HG03575 (cell line): Measurements from ENCODE around the gene PCSK5.
"Not testable (repeated sequence)": the region's sequence is repeated elsewhere in the genome, so short reads cannot be mapped to it uniquely, and the experiment has no call there.

Experiments
- ATAC-seq: cut with Tn5 transposase; IDR thresholded peaks from one replicate; pipeline ENCODE4 v1.9.1; 2021; ENCODE audit not compliant: unreplicated experiment, insufficient number of reproducible peaks, low FRiP score; ENCODE audit errors: extremely low read depth

Gene PCSK5

GRCh38 chr9:76302947-76303550 is 412.6 kb downstream of the PCSK5 start:
- no peak for ATAC-seq

GRCh38 chr9:76307047-76307446 is 416.6 kb downstream of the PCSK5 start:
- ATAC-seq: not testable (repeated sequence)

GRCh38 chr9:76310577-76310976 is 420.1 kb downstream of the PCSK5 start:
- ATAC-seq: no peak

- ATAC-seq: no peak
Observed at GRCh38 chr9:76310991-76311390, 420.5 kb downstream of the PCSK5 start.

- no peak for ATAC-seq
Observed at GRCh38 chr9:76311537-76311936, 421.1 kb downstream of the PCSK5 start.

GRCh38 chr9:76313771-76314170 is 423.3 kb downstream of the PCSK5 start:
- ATAC-seq: no peak

GRCh38 chr9:76314321-76314720 is 423.8 kb downstream of the PCSK5 start:
- ATAC-seq: no peak

GRCh38 chr9:76316069-76316468 is 425.6 kb downstream of the PCSK5 start:
- no peak for ATAC-seq

GRCh38 chr9:76319466-76319865 is 429.0 kb downstream of the PCSK5 start:
- ATAC-seq: not testable (repeated sequence)

- ATAC-seq: no peak
Observed at GRCh38 chr9:76321195-76321828, 430.8 kb downstream of the PCSK5 start.

GRCh38 chr9:76322810-76323209 is 432.3 kb downstream of the PCSK5 start:
- ATAC-seq: no peak

GRCh38 chr9:76323490-76323889 is 433.0 kb downstream of the PCSK5 start:
- no peak for ATAC-seq

- ATAC-seq: not testable (repeated sequence)
Observed at GRCh38 chr9:76324030-76324429, 433.6 kb downstream of the PCSK5 start.

- no peak for ATAC-seq
Observed at GRCh38 chr9:76330034-76330433, 439.6 kb downstream of the PCSK5 start.

GRCh38 chr9:76333388-76333787 is 442.9 kb downstream of the PCSK5 start:
- no peak for ATAC-seq

GRCh38 chr9:76333964-76334363 is 443.5 kb downstream of the PCSK5 start:
- ATAC-seq: no peak

- no peak for ATAC-seq
Observed at GRCh38 chr9:76336027-76336426, 445.6 kb downstream of the PCSK5 start.

GRCh38 chr9:76338418-76338817 is 447.9 kb downstream of the PCSK5 start:
- no peak for ATAC-seq

- no peak for ATAC-seq
Observed at GRCh38 chr9:76341616-76342015, 451.1 kb downstream of the PCSK5 start.

GRCh38 chr9:76342201-76342600 is 451.7 kb downstream of the PCSK5 start:
- ATAC-seq: no peak

GRCh38 chr9:76342858-76343257 is 452.4 kb downstream of the PCSK5 start:
- no peak for ATAC-seq
